Measurements from ENCODE around the gene ONECUT2.

The ONECUT2 gene

GRCh38 chr18:57538614-57539013 is 103.4 kb downstream of the ONECUT2 start:
- H3K4me3 ChIP-seq (replicated peaks in 1 of 2; ENCODE audit: low read depth in 2 of 2, low read length in 2 of 2) = no peak overlapping the region
- DNase-seq (ENCODE audit: low read depth in 2 of 2) = no peak
- TF ChIP-seq CTCF (IDR thresholded peaks at IDR 0.05; ENCODE audit: low read depth, low read length) = no peak

DNA sequence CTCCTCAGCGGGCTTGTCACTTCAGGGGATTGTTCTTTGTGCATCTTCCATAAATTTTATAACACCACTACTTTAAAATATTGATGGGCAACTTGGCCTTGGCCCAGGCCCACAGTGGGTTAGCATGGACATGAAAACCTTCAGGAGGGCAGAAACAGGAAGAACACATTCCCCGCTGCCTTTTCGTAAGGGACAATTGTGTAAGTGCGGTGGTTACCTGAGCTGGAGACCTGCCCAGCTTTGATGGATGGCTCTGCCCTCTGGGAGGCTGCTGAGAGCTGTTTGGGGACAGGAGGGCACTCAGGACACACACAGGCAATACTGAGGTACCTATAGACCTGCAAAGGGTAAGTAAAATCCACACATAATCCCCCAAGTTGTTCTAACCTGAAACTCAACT is 104.5 kb downstream of the ONECUT2 start:
- TF ChIP-seq CTCF (IDR thresholded peaks at IDR 0.05; ENCODE audit: low read depth, low read length) = no peak
- DNase-seq (ENCODE audit: low read depth in 2 of 2) = no peak
- H3K4me3 ChIP-seq (replicated peaks in 1 of 2; ENCODE audit: low read depth in 2 of 2, low read length in 2 of 2) = no peak overlapping the region
